ENCODE data around the gene GNB1. TPM values are rescaled to one million over a fixed set of nuclear protein-coding genes. Genes with fewer than 3 reads are reported as not detected.
"Not testable (repeated sequence)": the region's sequence is repeated elsewhere in the genome, so short reads cannot be mapped to it uniquely, and the experiment has no call there.

GNB1 gene
- total RNA-seq, 1 donor from 2014 or later, result 398 TPM

GRCh38 chr1:1895456-1896336, 4.8 kb upstream of the GNB1 start:
- no peak for DNase-seq (ENCODE audit: low spot score)
- H3K4me3 Mint-ChIP-seq, result no peak overlapping the region
- no peak overlapping the region for H3K27ac Mint-ChIP-seq
- intact Hi-C loops (cut with micrococcal nuclease), result no loop called here
- peaks cover 2% of the 10 kb centered on the region for H3K36me3 Mint-ChIP-seq (ENCODE audit: low read depth)
- H3K27me3 Mint-ChIP-seq (ENCODE audit: insufficient read depth), result peaks cover 9% of the 10 kb centered on the region
- H3K9me3 Mint-ChIP-seq, result no peaks in the 10 kb centered on the region
- H3K4me1 Mint-ChIP-seq (ENCODE audit: low read depth), result peaks cover 21% of the 10 kb centered on the region

GRCh38 chr1:1895060-1895418, 4.2 kb upstream of the GNB1 start:
- H3K27ac Mint-ChIP-seq, result no peak overlapping the region
- H3K4me3 Mint-ChIP-seq, result peak overlapping the region; percentile 26
- DNase-seq (ENCODE audit: low spot score), result no peak
- H3K27me3 Mint-ChIP-seq (ENCODE audit: insufficient read depth), result peaks cover 9% of the 10 kb centered on the region
- intact Hi-C loops (cut with micrococcal nuclease), result no loop called here
- peaks cover 21% of the 10 kb centered on the region for H3K4me1 Mint-ChIP-seq (ENCODE audit: low read depth)
- H3K36me3 Mint-ChIP-seq (ENCODE audit: low read depth), result peaks cover 2% of the 10 kb centered on the region
- no peaks in the 10 kb centered on the region for H3K9me3 Mint-ChIP-seq

- DNase-seq (ENCODE audit: low spot score), result no peak
- Mint-ChIP-seq H3K4me3 (peak overlapping the region; percentile 26), H3K9me3 (no peaks in the 10 kb centered on the region), H3K27ac (peak overlapping the region; percentile 72), H3K36me3 (ENCODE audit: low read depth) (peaks cover 2% of the 10 kb centered on the region), H3K4me1 (ENCODE audit: low read depth) (peaks cover 21% of the 10 kb centered on the region), H3K27me3 (ENCODE audit: insufficient read depth) (peaks cover 9% of the 10 kb centered on the region)
- intact Hi-C loops (cut with micrococcal nuclease), result no loop called here
Observed at GRCh38 chr1:1894354-1895059, 3.6 kb upstream of the GNB1 start.

GRCh38 chr1:1893997-1894353, 3.1 kb upstream of the GNB1 start:
- intact Hi-C loops (cut with micrococcal nuclease), result no loop called here
- H3K4me3 Mint-ChIP-seq, result peak overlapping the region; percentile 7
- no peak overlapping the region for H3K27ac Mint-ChIP-seq
- H3K36me3 Mint-ChIP-seq (ENCODE audit: low read depth), result peaks cover 4% of the 10 kb centered on the region
- peaks cover 7% of the 10 kb centered on the region for H3K27me3 Mint-ChIP-seq (ENCODE audit: insufficient read depth)
- no peak for DNase-seq (ENCODE audit: low spot score)
- peaks cover 25% of the 10 kb centered on the region for H3K4me1 Mint-ChIP-seq (ENCODE audit: low read depth)
- no peaks in the 10 kb centered on the region for H3K9me3 Mint-ChIP-seq

GRCh38 chr1:1893291-1893985, 2.6 kb upstream of the GNB1 start:
- Mint-ChIP-seq H3K4me3 (peak overlapping the region; percentile 71), H3K36me3 (ENCODE audit: low read depth) (peaks cover 8% of the 10 kb centered on the region), H3K27ac (peak overlapping the region; percentile 34), H3K27me3 (ENCODE audit: insufficient read depth) (peaks cover 5% of the 10 kb centered on the region), H3K4me1 (ENCODE audit: low read depth) (peaks cover 30% of the 10 kb centered on the region), H3K9me3 (no peaks in the 10 kb centered on the region)
- DNase-seq (ENCODE audit: low spot score), result no peak
- intact Hi-C loops (cut with micrococcal nuclease), result no loop called here

GRCh38 chr1:1892763-1893120, 1.9 kb upstream of the GNB1 start:
- Mint-ChIP-seq H3K4me3 (peak overlapping the region; percentile 85), H3K27ac (peak overlapping the region; percentile 88), H3K36me3 (ENCODE audit: low read depth) (peaks cover 11% of the 10 kb centered on the region), H3K27me3 (ENCODE audit: insufficient read depth) (peaks cover 3% of the 10 kb centered on the region), H3K9me3 (no peaks in the 10 kb centered on the region), H3K4me1 (ENCODE audit: low read depth) (peaks cover 37% of the 10 kb centered on the region)
- no peak for DNase-seq (ENCODE audit: low spot score)
- intact Hi-C loops (cut with micrococcal nuclease), result no loop called here

- Mint-ChIP-seq H3K36me3 (ENCODE audit: low read depth) (peaks cover 12% of the 10 kb centered on the region), H3K27ac (peak overlapping the region; percentile 88), H3K27me3 (ENCODE audit: insufficient read depth) (peaks cover 3% of the 10 kb centered on the region), H3K9me3 (no peaks in the 10 kb centered on the region), H3K4me3 (peak overlapping the region; percentile 85), H3K4me1 (ENCODE audit: low read depth) (peaks cover 42% of the 10 kb centered on the region)
- DNase-seq (ENCODE audit: low spot score), result no peak
- intact Hi-C loops (cut with micrococcal nuclease), result no loop called here
Observed at GRCh38 chr1:1892079-1892762, 1.3 kb upstream of the GNB1 start.

- Mint-ChIP-seq H3K27ac (peak overlapping the region; percentile 88), H3K4me3 (peak overlapping the region; percentile 85), H3K36me3 (ENCODE audit: low read depth) (peaks cover 15% of the 10 kb centered on the region), H3K4me1 (ENCODE audit: low read depth) (peaks cover 46% of the 10 kb centered on the region), H3K9me3 (no peaks in the 10 kb centered on the region), H3K27me3 (ENCODE audit: insufficient read depth) (peaks cover 3% of the 10 kb centered on the region)
- peak; percentile 32 for DNase-seq (ENCODE audit: low spot score)
- intact Hi-C loops (cut with micrococcal nuclease), result loop anchor here (1.0 to 2.0 kb wide), 4 partner anchors 15 to 111 kb away; partner anchors contain the start of gene TMEM52
Observed at GRCh38 chr1:1891349-1892078, 627 bp upstream of the GNB1 start.

- H3K36me3 Mint-ChIP-seq (ENCODE audit: low read depth), result peaks cover 17% of the 10 kb centered on the region
- peak overlapping the region; percentile 90 for H3K4me3 Mint-ChIP-seq
- H3K27ac Mint-ChIP-seq, result peak overlapping the region; percentile 74
- intact Hi-C loops (cut with micrococcal nuclease), result loop anchor here (1.0 to 2.0 kb wide), 3 partner anchors 13 to 109 kb away; no protein-coding TSS in a partner anchor
- no peaks in the 10 kb centered on the region for H3K9me3 Mint-ChIP-seq
- H3K4me1 Mint-ChIP-seq (ENCODE audit: low read depth), result peaks cover 50% of the 10 kb centered on the region
- H3K27me3 Mint-ChIP-seq (ENCODE audit: insufficient read depth), result no peaks in the 10 kb centered on the region
- DNase-seq (ENCODE audit: low spot score), result peak; percentile 47
Observed at GRCh38 chr1:1889847-1890505, 911 bp downstream of the GNB1 start.

GRCh38 chr1:1889090-1889750, 1.7 kb downstream of the GNB1 start:
- intact Hi-C loops (cut with micrococcal nuclease), result loop anchor here (1.0 kb wide), 1 partner anchor 65 kb away; no protein-coding TSS in a partner anchor
- DNase-seq (ENCODE audit: low spot score), result no peak
- Mint-ChIP-seq H3K4me1 (ENCODE audit: low read depth) (peaks cover 45% of the 10 kb centered on the region), H3K27ac (peak overlapping the region; percentile 53), H3K4me3 (peak overlapping the region; percentile 90), H3K9me3 (no peaks in the 10 kb centered on the region), H3K36me3 (ENCODE audit: low read depth) (peaks cover 17% of the 10 kb centered on the region), H3K27me3 (ENCODE audit: insufficient read depth) (no peaks in the 10 kb centered on the region)

GRCh38 chr1:1883890-1884289, 7.0 kb downstream of the GNB1 start:
- H3K4me3 Mint-ChIP-seq; intact Hi-C loops (cut with micrococcal nuclease); H3K9me3 Mint-ChIP-seq; DNase-seq (ENCODE audit: low spot score); H3K27ac Mint-ChIP-seq; H3K27me3 Mint-ChIP-seq (ENCODE audit: insufficient read depth): not testable (repeated sequence)
- H3K36me3 Mint-ChIP-seq (ENCODE audit: low read depth), result peaks cover 18% of the 10 kb centered on the region
- H3K4me1 Mint-ChIP-seq (ENCODE audit: low read depth), result peaks cover 42% of the 10 kb centered on the region

Measured in activated T-helper 1 cell treated with anti-CD3 and anti-CD28 coated beads, Interleukin-12 subunit alpha, Interleukin-12 subunit beta, Interleukin-2, Interleukin-4 antibody, amounts not matched to agents 30 ng/mL and 10 ng/mL and 1 ng/mL, durations not matched to agents 14 hours and 24 hours and 36 hours (primary cell).